Liver (tissue), 3 donors: Measurements from ENCODE around the gene EARS2.

ENCODE experiments used
- EGR1 ChIP-seq, 2 donors: IDR thresholded peaks; 2 replicates each; pipeline ENCODE4 v1.6.1; 2016 to 2018; ENCODE audit warnings: antibody characterized with exemption in 2 of 2, low read depth in 2 of 2
- FOXA2 ChIP-seq: IDR thresholded peaks from 2 replicates; pipeline ENCODE4 v1.6.1; 2016; ENCODE audit warnings: antibody characterized with exemption
- JUND ChIP-seq, 2 donors: IDR thresholded peaks; 2 replicates each; pipeline ENCODE4 v1.6.1; 2016; ENCODE audit warnings: antibody characterized with exemption in 2 of 2
- SP1 ChIP-seq: IDR thresholded peaks from 2 replicates; pipeline ENCODE4 v1.6.1; 2018; ENCODE audit warnings: antibody characterized with exemption, mild to moderate bottlenecking
- TAF1 ChIP-seq: conservative IDR thresholded peaks from 2 replicates; pipeline ENCODE4 v1.6.1; 2016; ENCODE audit warnings: antibody characterized with exemption, mild to moderate bottlenecking
- YY1 ChIP-seq: IDR thresholded peaks from 2 replicates; pipeline ENCODE4 v1.6.1; 2016; ENCODE audit warnings: antibody characterized with exemption, mild to moderate bottlenecking
- TF ChIP-seq, protein P1 (sequence below): fragments of 150-350 bp; IDR thresholded peaks from 2 replicates; pipeline ENCODE4 v1.5.1; 2017; ENCODE audit warnings: improper control_type of control experiment, low read depth, low read length; ENCODE audit not compliant: missing input control
- TF ChIP-seq, protein P2 (sequence below): IDR thresholded peaks from 2 replicates; pipeline ENCODE4 v1.6.1; 2016; ENCODE audit warnings: antibody characterized with exemption
- TF ChIP-seq, protein P3 (sequence below): IDR thresholded peaks from 2 replicates; pipeline ENCODE4 v1.6.1; 2016; ENCODE audit warnings: antibody characterized with exemption, mild to moderate bottlenecking
- TF ChIP-seq, protein P4 (sequence below): IDR thresholded peaks from 2 replicates; pipeline ENCODE4 v1.6.1; 2016; ENCODE audit warnings: antibody characterized with exemption
- donor health status: healthy.
- donor health status: healthy.

DNA sequence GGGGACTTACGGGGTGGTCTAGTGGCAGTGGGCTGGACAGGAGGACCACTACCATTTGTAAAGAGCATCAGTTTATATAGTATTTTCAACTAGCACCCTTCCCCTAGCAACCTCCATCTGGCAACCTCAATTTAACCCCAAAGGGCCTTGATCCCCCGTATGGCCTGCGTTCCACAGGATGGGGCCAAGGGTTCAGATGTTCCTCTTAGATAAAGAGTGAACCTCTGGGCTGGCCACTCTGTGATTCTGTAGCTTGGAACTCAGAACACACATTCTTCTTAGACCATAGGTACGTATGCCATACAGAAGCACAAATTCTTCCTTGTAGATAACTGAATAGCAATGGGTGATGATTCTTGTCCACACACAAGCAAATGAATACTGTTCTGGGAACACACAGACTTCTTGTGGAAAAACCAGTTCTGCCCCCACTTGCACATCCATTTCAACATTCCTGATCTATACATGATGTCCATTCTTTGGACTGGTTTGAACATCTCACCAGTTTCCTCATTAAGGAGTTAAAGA lies 44.9 kb downstream of the EARS2 start:
- TF ChIP-seq, protein P1, sequence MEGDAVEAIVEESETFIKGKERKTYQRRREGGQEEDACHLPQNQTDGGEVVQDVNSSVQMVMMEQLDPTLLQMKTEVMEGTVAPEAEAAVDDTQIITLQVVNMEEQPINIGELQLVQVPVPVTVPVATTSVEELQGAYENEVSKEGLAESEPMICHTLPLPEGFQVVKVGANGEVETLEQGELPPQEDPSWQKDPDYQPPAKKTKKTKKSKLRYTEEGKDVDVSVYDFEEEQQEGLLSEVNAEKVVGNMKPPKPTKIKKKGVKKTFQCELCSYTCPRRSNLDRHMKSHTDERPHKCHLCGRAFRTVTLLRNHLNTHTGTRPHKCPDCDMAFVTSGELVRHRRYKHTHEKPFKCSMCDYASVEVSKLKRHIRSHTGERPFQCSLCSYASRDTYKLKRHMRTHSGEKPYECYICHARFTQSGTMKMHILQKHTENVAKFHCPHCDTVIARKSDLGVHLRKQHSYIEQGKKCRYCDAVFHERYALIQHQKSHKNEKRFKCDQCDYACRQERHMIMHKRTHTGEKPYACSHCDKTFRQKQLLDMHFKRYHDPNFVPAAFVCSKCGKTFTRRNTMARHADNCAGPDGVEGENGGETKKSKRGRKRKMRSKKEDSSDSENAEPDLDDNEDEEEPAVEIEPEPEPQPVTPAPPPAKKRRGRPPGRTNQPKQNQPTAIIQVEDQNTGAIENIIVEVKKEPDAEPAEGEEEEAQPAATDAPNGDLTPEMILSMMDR = no peak
- TF ChIP-seq SP1 (no peak), FOXA2 (no peak), YY1 (no peak), TAF1 (no peak), JUND (IDR thresholded peaks at IDR 0.05) (no peak), EGR1 (IDR thresholded peaks at IDR 0.05; ENCODE audit: low read depth in 2 of 2) (no peak)
- TF ChIP-seq, protein P2, sequence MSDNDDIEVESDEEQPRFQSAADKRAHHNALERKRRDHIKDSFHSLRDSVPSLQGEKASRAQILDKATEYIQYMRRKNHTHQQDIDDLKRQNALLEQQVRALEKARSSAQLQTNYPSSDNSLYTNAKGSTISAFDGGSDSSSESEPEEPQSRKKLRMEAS = no peak
- TF ChIP-seq, protein P3, sequence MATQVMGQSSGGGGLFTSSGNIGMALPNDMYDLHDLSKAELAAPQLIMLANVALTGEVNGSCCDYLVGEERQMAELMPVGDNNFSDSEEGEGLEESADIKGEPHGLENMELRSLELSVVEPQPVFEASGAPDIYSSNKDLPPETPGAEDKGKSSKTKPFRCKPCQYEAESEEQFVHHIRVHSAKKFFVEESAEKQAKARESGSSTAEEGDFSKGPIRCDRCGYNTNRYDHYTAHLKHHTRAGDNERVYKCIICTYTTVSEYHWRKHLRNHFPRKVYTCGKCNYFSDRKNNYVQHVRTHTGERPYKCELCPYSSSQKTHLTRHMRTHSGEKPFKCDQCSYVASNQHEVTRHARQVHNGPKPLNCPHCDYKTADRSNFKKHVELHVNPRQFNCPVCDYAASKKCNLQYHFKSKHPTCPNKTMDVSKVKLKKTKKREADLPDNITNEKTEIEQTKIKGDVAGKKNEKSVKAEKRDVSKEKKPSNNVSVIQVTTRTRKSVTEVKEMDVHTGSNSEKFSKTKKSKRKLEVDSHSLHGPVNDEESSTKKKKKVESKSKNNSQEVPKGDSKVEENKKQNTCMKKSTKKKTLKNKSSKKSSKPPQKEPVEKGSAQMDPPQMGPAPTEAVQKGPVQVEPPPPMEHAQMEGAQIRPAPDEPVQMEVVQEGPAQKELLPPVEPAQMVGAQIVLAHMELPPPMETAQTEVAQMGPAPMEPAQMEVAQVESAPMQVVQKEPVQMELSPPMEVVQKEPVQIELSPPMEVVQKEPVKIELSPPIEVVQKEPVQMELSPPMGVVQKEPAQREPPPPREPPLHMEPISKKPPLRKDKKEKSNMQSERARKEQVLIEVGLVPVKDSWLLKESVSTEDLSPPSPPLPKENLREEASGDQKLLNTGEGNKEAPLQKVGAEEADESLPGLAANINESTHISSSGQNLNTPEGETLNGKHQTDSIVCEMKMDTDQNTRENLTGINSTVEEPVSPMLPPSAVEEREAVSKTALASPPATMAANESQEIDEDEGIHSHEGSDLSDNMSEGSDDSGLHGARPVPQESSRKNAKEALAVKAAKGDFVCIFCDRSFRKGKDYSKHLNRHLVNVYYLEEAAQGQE = no peak
- TF ChIP-seq, protein P4, sequence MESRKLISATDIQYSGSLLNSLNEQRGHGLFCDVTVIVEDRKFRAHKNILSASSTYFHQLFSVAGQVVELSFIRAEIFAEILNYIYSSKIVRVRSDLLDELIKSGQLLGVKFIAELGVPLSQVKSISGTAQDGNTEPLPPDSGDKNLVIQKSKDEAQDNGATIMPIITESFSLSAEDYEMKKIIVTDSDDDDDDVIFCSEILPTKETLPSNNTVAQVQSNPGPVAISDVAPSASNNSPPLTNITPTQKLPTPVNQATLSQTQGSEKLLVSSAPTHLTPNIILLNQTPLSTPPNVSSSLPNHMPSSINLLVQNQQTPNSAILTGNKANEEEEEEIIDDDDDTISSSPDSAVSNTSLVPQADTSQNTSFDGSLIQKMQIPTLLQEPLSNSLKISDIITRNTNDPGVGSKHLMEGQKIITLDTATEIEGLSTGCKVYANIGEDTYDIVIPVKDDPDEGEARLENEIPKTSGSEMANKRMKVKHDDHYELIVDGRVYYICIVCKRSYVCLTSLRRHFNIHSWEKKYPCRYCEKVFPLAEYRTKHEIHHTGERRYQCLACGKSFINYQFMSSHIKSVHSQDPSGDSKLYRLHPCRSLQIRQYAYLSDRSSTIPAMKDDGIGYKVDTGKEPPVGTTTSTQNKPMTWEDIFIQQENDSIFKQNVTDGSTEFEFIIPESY = no peak
